IMR-90 (cell line): Measurements from ENCODE around the gene CFHR2. TPM values are rescaled to one million over a fixed set of nuclear protein-coding genes. Genes with fewer than 3 reads are reported as not detected.

ENCODE experiments used
- ATAC-seq: fragments of 200-7000 bp; cut with Tn5 transposase; 2 replicates; pipeline ENCODE4 v1.9.1; 2020; ENCODE audit warnings: low read depth, mild to moderate bottlenecking, moderate library complexity
- BruUV-seq: library from RNA; stranded (reverse); fragments of 400-500 nt; replicated peaks from 2 replicates; lab custom pipeline; 2021; lab: Mats Ljungman, UMichigan
- CTCF ChIA-PET: fragments of 300-600 bp; formaldehyde crosslinking; extraction: SDS; loops from one replicate; lab custom pipeline; 2021; ENCODE audit warnings: antibody characterized with exemption; lab: Yijun Ruan, JAX
- POLR2A ChIA-PET: fragments of 300-600 bp; sonication (Branson Sonifier 250); formaldehyde crosslinking; loops from one replicate; lab custom pipeline; 2022; ENCODE audit warnings: antibody characterized with exemption; ENCODE audit not compliant: unreplicated experiment; lab: Charles Lee
- DNase-seq: peaks from one replicate; pipeline ENCODE4 v3.0.0; 2013
- H2AFZ ChIP-seq: replicated peaks from 2 replicates; pipeline ENCODE3; 2013; ENCODE audit warnings: low read length, mild to moderate bottlenecking; ENCODE audit not compliant: poor library complexity
- H2AK5ac ChIP-seq: 2 replicates; pipeline ENCODE4 v1.6.1; 2013; ENCODE audit warnings: low read depth, low read length, inconsistent platforms
- H2AK9ac ChIP-seq: replicated peaks from 2 replicates; pipeline ENCODE3; 2013; ENCODE audit warnings: mild to moderate bottlenecking, low read depth, low read length, moderate library complexity; ENCODE audit not compliant: poor library complexity
- H2BK120ac ChIP-seq: 2 replicates; pipeline ENCODE4 v1.6.1; 2013; ENCODE audit warnings: low read depth, low read length, inconsistent platforms
- H2BK15ac ChIP-seq: 3 replicates; pipeline ENCODE4 v1.6.1; 2013; ENCODE audit warnings: low read depth, low read length, inconsistent platforms
- H2BK20ac ChIP-seq: 2 replicates; pipeline ENCODE4 v1.6.1; 2013; ENCODE audit warnings: low read depth, mild to moderate bottlenecking, inconsistent platforms, low read length, moderate library complexity
- H2BK5ac ChIP-seq: 2 replicates; pipeline ENCODE4 v1.6.1; 2013; ENCODE audit warnings: mild to moderate bottlenecking, low read depth, low read length, inconsistent platforms; ENCODE audit not compliant: poor library complexity, severe bottlenecking
- H3K14ac ChIP-seq: replicated peaks from 2 replicates; pipeline ENCODE4 v1.6.1; 2013; ENCODE audit warnings: low read depth, low read length, inconsistent platforms
- H3K18ac ChIP-seq: 2 replicates; pipeline ENCODE4 v1.6.1; 2013; ENCODE audit warnings: low read depth, low read length, control low read depth
- H3K23ac ChIP-seq: 2 replicates; pipeline ENCODE4 v1.6.1; 2013; ENCODE audit warnings: low read depth, low read length, inconsistent platforms
- H3K27ac ChIP-seq: 2 replicates; pipeline ENCODE4 v1.5.1; 2013; ENCODE audit warnings: mild to moderate bottlenecking, control low read depth, low read length; ENCODE audit not compliant: insufficient read depth
- H3K27me3 ChIP-seq: 2 replicates; pipeline ENCODE4 v1.6.1; 2013; ENCODE audit warnings: low read length; ENCODE audit not compliant: control insufficient read depth, insufficient read depth
- H3K36me3 ChIP-seq: 2 replicates; pipeline ENCODE4 v1.6.1; 2013; ENCODE audit warnings: low read length, mixed read lengths; ENCODE audit not compliant: control insufficient read depth, insufficient read depth
- H3K4ac ChIP-seq: 2 replicates; pipeline ENCODE4 v1.6.1; 2013; ENCODE audit warnings: low read depth, low read length, inconsistent platforms
- H3K4me1 ChIP-seq: 2 replicates; pipeline ENCODE4 v1.6.1; 2013; ENCODE audit warnings: low read length, mixed read lengths; ENCODE audit not compliant: control insufficient read depth, insufficient read depth
- H3K4me2 ChIP-seq: 2 replicates; pipeline ENCODE4 v1.6.1; 2013; ENCODE audit warnings: low read depth, mild to moderate bottlenecking, control low read depth, low read length, moderate library complexity
- H3K4me3 ChIP-seq: 2 replicates; pipeline ENCODE4 v1.5.1; 2013; ENCODE audit warnings: low read depth, mild to moderate bottlenecking, control low read depth, low read length, moderate library complexity; ENCODE audit not compliant: insufficient read depth
- H3K56ac ChIP-seq: 2 replicates; pipeline ENCODE4 v1.6.1; 2013; ENCODE audit warnings: low read length, inconsistent platforms; ENCODE audit not compliant: insufficient read depth; ENCODE audit errors: extremely low read depth
- H3K79me1 ChIP-seq, 2 experiments: 2 replicates each; pipeline ENCODE4 v1.6.1; 2013; ENCODE audit warnings: low read length in 2 of 2, inconsistent platforms in 1 of 2, low read depth in 1 of 2
- H3K9ac ChIP-seq: 2 replicates; pipeline ENCODE4 v1.6.1; 2013; ENCODE audit warnings: low read depth, low read length, control low read depth
- H3K9me1 ChIP-seq: 2 replicates; pipeline ENCODE4 v1.6.1; 2013; ENCODE audit warnings: low read length, inconsistent platforms; ENCODE audit not compliant: insufficient read depth
- H3K9me3 ChIP-seq: 2 replicates; pipeline ENCODE4 v1.6.1; 2013; ENCODE audit warnings: low read length; ENCODE audit not compliant: control insufficient read depth, insufficient read depth
- H4K20me1 ChIP-seq: 2 replicates; pipeline ENCODE4 v1.6.1; 2013; ENCODE audit warnings: low read length, inconsistent platforms; ENCODE audit not compliant: insufficient read depth
- H4K5ac ChIP-seq: 2 replicates; pipeline ENCODE4 v1.6.1; 2013; ENCODE audit warnings: mild to moderate bottlenecking, low read depth, low read length, control low read depth
- H4K8ac ChIP-seq, 2 experiments: 2 replicates each; pipeline ENCODE4 v1.6.1; 2013; ENCODE audit warnings: low read depth in 2 of 2, low read length in 2 of 2, control low read depth in 1 of 2, inconsistent platforms in 1 of 2
- H4K91ac ChIP-seq: 2 replicates; pipeline ENCODE4 v1.6.1; 2013; ENCODE audit warnings: low read depth, low read length, inconsistent platforms; ENCODE audit not compliant: insufficient read depth
- CEBPB ChIP-seq: IDR thresholded peaks from 2 replicates; pipeline ENCODE4 v1.6.1; 2012; ENCODE audit warnings: low read depth, low read length, improper control_type of control experiment
- CHD1 ChIP-seq: IDR thresholded peaks from 2 replicates; pipeline ENCODE4 v1.6.1; 2012; ENCODE audit warnings: low read depth, low read length, improper control_type of control experiment
- MAFK ChIP-seq: IDR thresholded peaks from 2 replicates; pipeline ENCODE4 v1.6.1; 2012; ENCODE audit warnings: low read depth, low read length, improper control_type of control experiment
- RAD21 ChIP-seq: IDR thresholded peaks from 2 replicates; pipeline ENCODE4 v1.6.1; 2012; ENCODE audit warnings: low read length, improper control_type of control experiment
- WGBS, 2 experiments: methylation state at CpG; one replicate each; pipeline versions ENCODE4 v1.1.5 to v1.1.7; 2013; ENCODE audit warnings: missing lambda C conversion rate in 2 of 2; ENCODE audit not compliant: insufficient read length in 1 of 2; ENCODE audit errors: extremely low coverage in 2 of 2; 5-methylcytosine and 5-hydroxymethylcytosine counted together
- dilution Hi-C: fragments of 300-500 bp; cut with HindIII; formaldehyde crosslinking; loops from one replicate; pipeline ENCODE4 v1.14.3; 2018; ENCODE audit warnings: low sequenced_read_pairs; ENCODE audit not compliant: unreplicated experiment
- in situ Hi-C: fragments of 300-500 bp; cut with MboI; formaldehyde crosslinking; loops from 3 replicates; pipeline ENCODE4 v1.14.3; 2019; ENCODE audit warnings: low sequenced_read_pairs, inconsistent platforms, mixed read lengths
- intact Hi-C: fragments of 100-400 bp; cut with micrococcal nuclease; formaldehyde crosslinking; loops from 2 replicates; pipeline ENCODE4 v1.10.0; 2022
- polyA plus RNA-seq, 3 experiments: library from polyadenylated mRNA; depleted of rRNA; stranded (reverse); fragments of >200 nt; gene quantifications; 2 replicates each; pipeline ENCODE4 v1.2.3, GENCODE V29; 2012; ENCODE audit warnings: low replicate concordance in 1 of 3
- total RNA-seq: library from RNA; depleted of rRNA; stranded (reverse); fragments of >200 nt; gene quantifications from 2 replicates; pipeline ENCODE4 v1.2.3, GENCODE V29; 2012

The CFHR2 gene
- total and polyA plus RNA-seq, 2 of the 4 experiments (the other 2 are of a cell fraction): not detected

- no peak overlapping the region for H2BK20ac ChIP-seq
- intact Hi-C loops (no loop called here), dilution Hi-C loops (no loop called here), in situ Hi-C loops (no loop called here)
- H4K5ac ChIP-seq: no peak overlapping the region
- no peak overlapping the region for H3K4ac ChIP-seq
- H3K23ac ChIP-seq: no peak overlapping the region
- no peak overlapping the region for H3K4me2 ChIP-seq
- H3K79me1 ChIP-seq: no peaks in the 10 kb centered on the region
- TF ChIP-seq CEBPB (no peak), RAD21 (no peak), MAFK (no peak), CHD1 (no peak)
- no peak overlapping the region for H2AK9ac ChIP-seq
- no peaks in the 10 kb centered on the region for H3K9me3 ChIP-seq
- H4K8ac ChIP-seq: no peak overlapping the region
- ChIA-PET POLR2A (no interaction called here), CTCF (no interaction called here)
- no peak overlapping the region for H2AFZ ChIP-seq
- no peaks in the 10 kb centered on the region for H3K4me1 ChIP-seq
- no peak overlapping the region for H2BK5ac ChIP-seq
- WGBS, 2 experiments: no CpG with 5 or more reads among the region's 1 CpG
- H3K9ac ChIP-seq: no peak overlapping the region
- no peak overlapping the region for H3K18ac ChIP-seq
- ATAC-seq (no peak), DNase-seq (no peak)
- H3K4me3 ChIP-seq: no peak overlapping the region
- no peak overlapping the region for H3K56ac ChIP-seq
- H3K9me1 ChIP-seq: no peaks in the 10 kb centered on the region
- no peak overlapping the region for H2AK5ac ChIP-seq
- no peaks in the 10 kb centered on the region for H3K36me3 ChIP-seq
- H3K14ac ChIP-seq: no peak overlapping the region
- H2BK120ac ChIP-seq: no peak overlapping the region
- no peak overlapping the region for H4K91ac ChIP-seq
- no TSS peak for BruUV-seq
- no peaks in the 10 kb centered on the region for H3K27me3 ChIP-seq
- H2BK15ac ChIP-seq: no peak overlapping the region
- H4K20me1 ChIP-seq: no peaks in the 10 kb centered on the region
- no peak overlapping the region for H3K27ac ChIP-seq
Measured at GRCh38 chr1:196970182-196970581, 26.6 kb downstream of the CFHR2 start.
